Thyroid gland (tissue), 4 donors: ENCODE results near the gene ZNG1A. TPM values are rescaled to one million over a fixed set of nuclear protein-coding genes. Genes with fewer than 3 reads are reported as not detected.

Experiments used
- total RNA-seq, 4 donors: library from RNA; depleted of rRNA; stranded (reverse); fragments of >200 nt; gene quantifications; one replicate each; pipeline ENCODE4 v1.2.3, GENCODE V29; 2016

The ZNG1A gene
- total RNA-seq, 4 donors from 2014 or later, result 66.3 to 74.2 (median 70.0) TPM

Other genes with a start within 250 kb of the ZNG1A start
- 10 to 100 TPM in 1 of 4 donors, 1 to 10 TPM in 3; 1.4 to 11.1 (median 6.8) TPM for gene WASHC1, start 149.6 kb downstream of the ZNG1A start, total RNA-seq
- under 1 TPM in 3 of 4 donors, not detected in 1; 0.40 to 0.89 (median 0.54) TPM for gene FOXD4, start 60.6 kb downstream of the ZNG1A start, total RNA-seq
- 10 to 100 TPM; 10.1 to 19.5 (median 16.0) TPM for gene DOCK8, start 35.8 kb upstream of the ZNG1A start, total RNA-seq